ENCODE measurements around the gene MOSPD3.
"Not testable (repeated sequence)": the region's sequence is repeated elsewhere in the genome, so short reads cannot be mapped to it uniquely, and the experiment has no call there.

The MOSPD3 gene, protein sequence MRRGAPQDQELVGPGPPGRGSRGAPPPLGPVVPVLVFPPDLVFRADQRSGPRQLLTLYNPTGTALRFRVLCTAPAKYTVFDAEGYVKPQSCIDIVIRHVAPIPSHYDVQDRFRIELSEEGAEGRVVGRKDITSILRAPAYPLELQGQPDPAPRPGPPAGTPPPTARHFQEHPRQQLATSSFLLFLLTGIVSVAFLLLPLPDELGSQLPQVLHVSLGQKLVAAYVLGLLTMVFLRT

DNA sequence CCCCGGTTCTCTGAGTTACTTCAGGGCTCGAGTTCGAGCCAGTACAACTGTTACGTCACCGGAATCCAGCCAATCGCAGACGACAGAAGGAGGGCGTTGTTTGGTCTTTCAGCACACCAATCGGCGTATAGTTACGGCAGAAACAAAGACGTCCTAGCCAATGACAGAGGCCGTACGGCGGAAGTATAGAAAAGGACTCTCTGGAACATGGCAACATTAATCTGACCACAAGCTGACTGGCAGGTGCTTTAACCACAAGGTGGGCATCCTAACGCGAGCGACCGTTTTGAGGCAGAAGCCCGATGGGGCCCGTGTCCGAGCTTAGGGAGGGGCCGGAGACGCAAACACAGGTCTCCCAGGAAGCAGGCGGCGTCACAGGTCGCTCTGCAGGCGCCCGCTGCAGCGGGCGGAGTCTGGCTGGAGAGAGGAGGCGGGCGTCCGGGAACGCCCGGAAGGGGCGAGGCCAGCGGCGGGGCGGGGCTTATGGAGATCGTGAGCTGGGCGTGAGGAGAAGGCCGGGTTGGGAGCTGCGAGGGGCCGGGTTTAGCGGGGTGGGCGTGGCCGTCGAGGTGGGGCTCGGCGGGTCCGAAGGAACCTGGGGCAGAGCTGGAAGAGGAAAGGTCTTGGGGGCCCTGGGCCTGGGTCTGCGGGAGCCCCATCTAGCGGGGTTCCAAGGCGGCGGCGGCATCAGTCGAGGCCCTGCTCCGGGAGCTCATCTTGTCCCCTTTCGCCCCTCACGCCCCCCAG is at the start of gene MOSPD3:
Gene MOSPD3, plus strand, starts transcription at position 558 of the 747 bp plus-strand sequence. CDS start 252 bp downstream, outside the sequence.
- peak; percentile 100 for DNase-seq (ENCODE audit: low read depth)

DNA sequence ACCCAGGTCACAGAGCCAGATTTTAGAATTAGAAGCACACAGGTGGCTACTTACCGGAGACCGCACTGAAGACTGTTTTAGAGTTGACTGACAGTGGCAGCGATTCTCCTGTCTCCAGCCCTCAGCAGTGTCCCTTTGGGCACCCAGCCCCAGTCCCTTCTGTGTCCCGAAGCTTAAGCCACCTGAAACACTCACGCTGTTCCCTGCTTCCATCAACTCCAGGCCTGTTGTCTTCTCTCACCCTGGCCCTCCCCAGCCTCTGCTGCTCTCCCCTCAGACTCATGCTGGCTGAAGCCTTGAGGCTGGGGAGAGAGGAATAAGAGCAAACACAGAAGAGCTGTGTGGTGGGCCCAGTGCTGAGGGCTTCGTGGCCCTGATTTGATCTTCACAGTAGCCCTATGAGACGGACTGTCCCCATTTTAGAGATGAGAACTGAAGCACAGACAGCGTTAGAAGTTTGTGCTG is 49.2 kb upstream of the MOSPD3 start:
- DNase-seq (ENCODE audit: low read depth) = no peak

DNA sequence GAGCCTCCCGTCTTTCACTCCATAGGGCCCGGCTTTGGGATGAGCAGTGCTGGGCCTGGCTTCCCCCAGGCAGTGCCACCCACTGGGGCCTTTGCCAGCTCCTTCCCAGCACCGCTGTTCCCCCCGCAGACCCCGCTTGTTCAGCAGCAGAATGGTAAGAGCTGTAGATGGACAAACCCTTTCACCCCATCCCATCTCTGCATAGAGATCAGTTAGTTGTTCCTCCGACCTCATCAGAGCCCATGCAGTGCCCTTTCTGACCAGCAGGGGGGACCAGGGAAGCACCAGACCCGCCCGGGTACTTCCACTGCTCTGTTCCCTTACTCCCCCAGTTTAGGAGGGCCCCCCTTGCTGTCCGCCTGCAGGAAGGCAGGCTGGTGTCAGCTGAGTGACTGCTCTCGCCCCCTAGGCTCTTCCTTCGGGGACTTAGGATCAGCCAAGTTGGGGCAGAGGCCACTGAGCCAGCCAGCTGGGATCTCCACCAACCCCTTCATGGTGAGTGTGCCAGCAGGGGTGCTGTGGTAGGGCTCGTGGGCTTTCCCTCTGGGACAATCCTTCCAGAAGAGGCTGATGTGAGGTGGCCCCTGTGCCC is 48.4 kb upstream of the MOSPD3 start:
- DNase-seq (ENCODE audit: low read depth) = peak; percentile 73

DNA sequence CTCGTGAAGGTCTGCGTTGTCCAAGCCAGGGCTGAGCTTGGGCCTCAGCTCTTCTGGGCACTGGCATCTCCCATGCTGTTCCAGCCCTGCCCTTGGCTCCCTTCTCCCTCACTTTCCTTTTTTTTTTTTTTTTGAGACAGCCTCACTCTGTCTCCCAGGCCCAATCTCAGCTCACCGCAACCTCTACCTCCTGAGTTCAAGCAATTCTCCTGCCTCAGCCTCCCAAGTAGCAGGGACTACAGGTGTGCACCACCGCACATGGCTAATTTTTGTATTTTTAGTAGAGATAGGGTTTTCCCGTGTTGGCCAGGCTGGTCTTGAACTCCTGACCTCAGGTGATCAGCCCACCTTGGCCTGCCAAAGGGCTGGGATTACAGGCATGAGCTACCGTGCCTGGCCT is 47.9 kb upstream of the MOSPD3 start:
- not testable (repeated sequence) for DNase-seq (ENCODE audit: low read depth)

DNA sequence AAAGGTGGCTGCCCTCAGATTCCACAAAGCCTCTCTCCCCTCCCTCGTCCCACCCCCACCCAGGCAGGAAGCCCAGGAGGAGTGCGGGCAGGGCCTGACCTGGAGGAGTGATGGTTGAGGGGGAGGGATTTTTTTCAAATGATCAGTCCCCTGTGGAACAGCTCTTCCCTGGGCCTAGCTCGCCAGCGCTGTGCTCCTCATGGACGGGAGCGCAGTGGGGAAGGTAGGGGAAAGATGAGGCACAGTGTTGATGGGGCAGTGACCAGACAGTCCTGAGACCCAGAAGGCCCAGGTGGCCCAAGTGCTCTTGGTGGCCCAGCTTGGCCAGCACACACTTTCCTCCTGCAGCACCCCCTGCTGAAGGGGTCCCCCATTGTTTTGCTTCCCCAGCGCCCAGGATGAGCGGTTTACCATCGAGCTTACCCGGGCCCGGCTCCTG is 47.2 kb upstream of the MOSPD3 start:
- DNase-seq (ENCODE audit: low read depth) = no peak

DNA sequence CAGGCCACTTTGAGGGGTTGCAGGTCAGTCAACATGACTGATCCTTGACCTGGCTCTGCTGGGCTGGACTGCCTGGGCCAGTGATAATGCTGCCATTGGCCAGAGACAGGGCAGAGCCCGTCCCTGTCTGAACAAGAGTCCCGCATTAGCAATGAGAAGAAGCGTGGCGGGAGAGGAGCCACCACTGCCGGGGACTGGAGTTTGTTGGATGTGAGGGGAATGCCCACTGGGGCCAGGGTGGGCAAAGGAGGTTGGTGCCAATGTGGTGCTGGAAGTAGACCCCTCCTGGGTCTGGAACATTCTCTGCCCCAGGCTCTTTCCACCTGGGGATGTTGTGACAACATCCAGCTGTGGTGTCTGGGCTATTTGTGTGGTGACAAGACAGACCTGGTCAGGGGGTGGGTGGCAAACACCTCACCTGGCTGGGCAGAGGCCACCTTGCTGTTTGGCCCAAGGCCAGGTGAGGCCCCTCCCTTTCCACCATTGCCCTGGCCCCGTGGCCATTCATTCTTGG is 46.3 kb upstream of the MOSPD3 start:
- DNase-seq (ENCODE audit: low read depth) = no peak

DNA sequence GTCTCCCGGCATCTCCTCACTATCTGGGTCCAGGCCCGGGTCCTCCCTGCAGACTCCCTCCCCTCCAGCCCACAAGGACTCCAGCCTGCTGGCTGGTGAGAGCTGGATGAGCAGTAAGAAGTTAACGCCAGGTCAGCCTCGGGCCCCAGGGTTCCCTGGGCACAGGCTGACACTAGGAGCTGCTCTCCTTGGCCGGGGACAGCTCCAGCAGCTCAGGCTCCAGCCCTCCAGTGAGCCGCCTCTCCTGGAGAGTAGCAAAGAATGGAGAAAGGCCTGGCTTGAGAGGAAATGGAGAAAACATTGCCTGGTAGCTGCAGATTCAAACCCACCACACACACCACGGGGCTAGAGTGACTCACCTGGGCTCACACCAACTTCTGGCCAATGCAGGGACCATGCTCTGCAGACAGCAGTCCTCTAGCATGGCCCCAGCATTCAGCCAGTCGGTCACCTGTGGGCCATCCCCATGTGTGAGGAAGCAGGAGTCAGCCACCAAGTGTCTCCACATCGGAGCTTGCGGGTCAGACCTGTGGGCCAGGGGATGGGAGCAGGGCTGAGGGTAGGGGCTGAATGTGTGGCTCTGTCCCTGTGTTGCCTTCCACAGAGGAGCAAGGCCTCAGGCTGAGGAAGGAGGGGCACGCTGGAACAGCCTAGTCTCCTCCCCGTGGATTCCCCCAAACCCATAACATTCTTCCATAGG is 45.2 kb upstream of the MOSPD3 start:
- peak; percentile 16 for DNase-seq (ENCODE audit: low read depth)

DNA sequence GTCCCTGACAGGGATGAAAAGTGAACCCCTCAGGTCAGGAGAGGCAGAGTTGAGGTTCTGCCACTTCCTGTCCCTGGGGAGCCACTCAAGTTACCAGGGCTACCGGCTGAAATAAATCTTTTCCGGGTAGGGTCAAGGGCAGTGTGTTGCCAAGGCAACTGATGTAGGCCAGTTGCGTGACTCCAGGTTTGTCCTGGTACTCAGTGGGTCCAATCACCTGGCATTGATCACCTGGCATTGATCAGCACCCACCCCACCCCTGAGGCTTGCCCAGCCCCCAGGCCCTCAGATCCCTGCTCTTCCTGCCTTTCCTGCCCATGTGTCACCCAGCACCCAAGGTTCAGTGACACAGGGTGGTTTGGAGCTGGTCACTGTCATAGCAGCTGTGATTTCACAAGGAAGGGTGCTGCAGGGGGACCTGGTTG is 44.6 kb upstream of the MOSPD3 start:
- no peak for DNase-seq (ENCODE audit: low read depth)

DNA sequence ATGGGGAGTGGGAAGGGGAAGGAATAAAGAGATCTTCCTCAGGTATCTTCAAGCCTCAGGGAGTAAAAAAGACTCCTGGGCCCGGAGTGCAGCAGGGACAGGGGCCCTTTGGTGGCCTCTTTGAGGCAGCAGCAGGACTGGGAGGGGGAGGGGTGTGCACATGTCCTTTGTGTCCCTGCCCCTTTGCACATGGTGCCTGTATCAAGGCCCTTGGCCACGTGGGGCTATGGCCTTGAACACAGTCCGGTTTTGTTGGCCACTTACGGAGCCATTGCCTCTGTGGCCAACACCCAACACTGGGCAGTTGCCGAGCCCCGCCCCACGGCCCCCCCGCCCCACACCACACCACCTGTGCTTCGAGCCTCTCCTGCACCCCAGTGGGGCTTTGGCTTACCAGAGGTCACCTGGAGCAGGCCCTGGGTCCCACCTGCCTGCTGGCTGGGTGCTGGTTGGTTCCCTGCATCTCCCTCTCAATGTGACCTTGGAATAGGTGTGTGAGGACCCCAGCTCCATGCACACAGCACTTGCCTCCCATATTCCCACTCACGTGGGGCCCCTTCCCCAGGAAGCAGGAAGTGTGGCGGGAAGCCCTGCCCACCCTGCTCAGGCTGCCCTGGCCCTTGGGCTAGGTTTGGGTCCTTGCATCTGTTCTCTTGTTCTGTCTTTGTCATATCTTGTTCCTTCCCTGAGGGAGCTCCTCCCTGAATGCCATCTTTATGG is 44.0 kb upstream of the MOSPD3 start:
- no peak for DNase-seq (ENCODE audit: low read depth)

DNA sequence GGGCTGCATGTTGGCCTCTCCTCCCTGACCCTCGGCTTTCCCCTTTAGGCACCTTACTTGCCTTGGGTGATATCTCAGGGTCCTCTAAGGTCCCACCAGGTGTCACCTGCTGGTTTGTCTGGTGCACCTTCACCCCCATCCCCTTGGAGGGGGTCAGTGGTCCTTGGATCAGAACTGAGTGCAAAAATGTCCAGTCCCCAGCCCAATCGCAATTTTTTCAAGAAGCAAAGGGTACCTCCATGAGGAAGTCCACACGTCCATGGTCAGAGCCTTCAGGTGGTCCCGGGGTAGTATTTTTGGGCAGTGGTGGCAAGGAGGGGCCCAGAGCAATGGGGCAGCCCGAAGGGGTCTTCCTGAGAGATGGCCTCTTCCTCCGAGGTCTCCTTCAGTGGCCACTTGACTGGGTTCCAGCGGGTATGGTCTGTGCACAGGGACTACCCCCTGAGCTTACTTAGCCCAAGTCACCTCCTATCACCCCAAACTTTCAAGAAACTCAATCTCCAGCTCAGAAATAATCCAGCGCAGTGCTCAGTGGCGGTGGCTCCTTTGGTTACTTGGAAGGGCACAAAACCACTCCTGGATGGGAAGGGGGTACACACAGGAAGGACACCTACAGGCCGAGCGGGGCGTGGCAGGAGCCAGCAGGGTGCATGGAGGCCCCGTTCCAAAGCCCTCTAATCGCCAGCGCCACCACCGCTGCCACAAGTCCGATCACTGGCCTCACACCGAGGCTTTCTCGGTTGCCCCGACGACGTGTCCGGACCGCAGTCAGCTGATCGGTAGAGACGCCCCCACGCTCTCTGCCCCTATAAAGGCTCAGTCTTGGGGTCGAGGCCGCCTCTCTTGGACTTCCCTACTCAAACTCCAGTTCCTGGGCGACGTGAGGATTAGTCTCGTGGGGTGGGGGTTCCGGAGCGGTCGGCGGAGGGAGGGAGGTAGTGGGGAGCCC is 43.2 kb upstream of the MOSPD3 start:
- DNase-seq (ENCODE audit: low read depth) = peak; percentile 34

DNA sequence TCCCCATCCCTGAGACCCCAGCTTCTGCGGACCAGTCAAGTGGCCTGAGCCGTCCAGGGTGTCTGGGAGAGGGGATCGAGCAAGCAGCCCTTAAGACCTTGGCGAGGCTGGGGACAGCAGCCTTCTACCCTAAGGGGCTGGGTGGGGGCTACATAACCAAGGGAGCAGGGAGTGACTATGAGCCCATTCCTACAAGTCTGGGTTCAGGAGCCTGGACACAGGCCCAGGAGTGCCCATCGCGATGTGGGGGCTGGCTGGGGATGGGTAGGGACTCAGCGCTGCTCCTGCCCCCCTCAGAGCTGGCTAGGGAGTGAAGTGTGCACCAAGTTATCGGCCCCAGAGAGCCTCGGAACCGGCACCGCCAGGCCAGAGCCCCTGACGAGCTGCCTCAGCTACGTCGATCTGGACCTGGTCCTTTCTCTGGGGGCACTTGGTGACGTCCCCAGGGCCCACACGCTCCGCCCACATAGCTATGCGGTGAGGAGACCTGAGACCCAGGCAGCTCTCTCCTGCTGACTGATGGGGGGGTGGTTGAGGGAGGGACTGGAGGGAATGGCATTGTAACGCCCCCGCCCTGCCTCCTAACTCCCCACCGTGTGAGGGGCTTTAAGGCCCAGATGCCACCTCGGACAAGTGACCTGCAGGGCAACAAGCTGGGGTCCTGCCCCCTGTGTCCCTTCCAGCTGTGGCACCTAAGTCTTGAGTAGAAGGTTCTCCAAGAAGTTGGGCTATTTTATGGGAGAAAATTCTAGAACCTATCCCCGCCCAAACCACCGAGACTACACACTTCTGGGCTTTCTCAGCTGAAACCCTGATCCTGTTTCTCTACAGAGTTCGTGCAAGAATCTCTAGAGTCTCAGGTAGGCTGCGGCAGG is 41.1 kb upstream of the MOSPD3 start:
- DNase-seq (ENCODE audit: low read depth) = peak; percentile 27

DNA sequence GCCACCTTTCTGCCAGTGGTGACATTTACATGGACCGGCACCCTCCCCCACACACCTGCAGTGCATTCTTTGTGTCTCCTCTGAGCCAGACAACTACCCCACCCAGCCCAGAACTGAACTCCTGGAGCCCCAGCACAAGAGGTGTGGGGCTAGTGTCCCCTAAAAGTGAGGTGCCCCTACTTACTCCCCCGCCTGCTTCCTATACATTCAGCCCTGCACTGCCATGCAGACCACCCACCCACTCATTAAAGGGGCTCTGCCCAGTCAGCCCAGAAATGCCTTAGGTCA is 40.6 kb upstream of the MOSPD3 start:
- no peak for DNase-seq (ENCODE audit: low read depth)

DNA sequence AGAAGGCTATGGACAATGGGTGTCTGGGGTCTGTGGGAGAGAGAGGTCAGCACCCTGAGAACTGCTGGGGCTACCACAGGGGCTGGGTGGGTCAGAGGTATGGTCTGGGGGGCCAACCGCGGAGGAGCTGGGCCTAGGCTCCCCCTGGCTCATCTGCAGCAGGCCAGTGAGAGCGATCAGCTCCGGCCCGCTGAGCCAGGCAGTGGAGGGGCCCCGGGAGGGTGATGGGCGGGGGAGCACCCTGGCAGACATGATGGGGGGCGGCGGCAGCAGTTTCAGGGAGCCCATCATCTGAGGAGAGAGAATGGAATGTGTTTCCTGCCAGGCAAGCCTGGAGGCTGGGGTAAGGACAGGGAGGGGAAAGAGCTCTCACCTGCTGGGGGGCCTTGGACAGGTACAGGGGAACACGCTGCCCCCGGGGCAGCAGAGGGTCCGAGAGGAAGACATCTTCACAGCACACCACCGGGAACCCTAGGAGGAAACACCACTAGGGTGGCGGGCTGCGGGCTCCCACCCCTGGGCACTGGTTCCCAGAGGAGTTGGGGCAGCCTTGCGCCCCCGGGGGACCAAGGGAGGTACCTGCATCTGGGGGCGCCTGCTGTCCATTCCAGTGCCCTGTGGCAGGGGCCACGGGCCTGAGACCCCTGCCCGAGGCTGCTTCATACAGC is 39.9 kb upstream of the MOSPD3 start:
- no peak for DNase-seq (ENCODE audit: low read depth)

DNA sequence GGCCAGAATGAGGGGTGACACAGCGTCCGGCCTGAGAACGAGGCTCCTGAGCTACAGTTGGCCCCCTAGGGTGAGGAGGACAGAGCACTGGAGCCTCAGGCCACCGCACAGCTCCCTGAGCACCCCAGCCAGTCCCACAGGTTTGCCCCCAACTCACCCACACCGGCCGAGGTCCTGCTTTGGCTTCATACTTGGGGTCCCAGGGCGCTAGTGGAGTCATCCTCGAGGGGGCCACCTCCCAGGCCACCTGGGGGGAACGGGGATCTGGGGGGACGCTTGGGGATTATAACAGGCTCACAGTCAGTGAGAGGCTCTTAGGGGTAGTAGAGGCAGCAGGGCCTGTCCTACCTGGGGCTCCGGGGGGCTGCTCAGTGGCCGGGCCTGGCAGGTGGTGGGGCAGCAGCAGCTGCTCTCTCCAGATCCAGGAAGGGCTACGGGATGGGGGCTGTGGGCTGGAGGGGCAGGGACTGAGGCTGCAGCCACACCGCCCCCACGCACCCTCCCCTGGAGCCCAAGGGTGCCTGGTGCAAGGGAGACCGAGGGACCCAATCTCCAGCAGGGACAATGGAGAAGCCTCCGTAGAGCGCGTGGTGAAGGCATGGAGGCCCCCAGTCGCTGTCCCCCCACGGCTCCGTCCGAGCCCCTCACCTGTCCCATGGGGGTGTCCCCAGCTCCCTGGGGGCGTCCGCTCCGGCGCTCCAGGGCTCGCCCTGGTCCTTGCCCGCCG is 39.2 kb upstream of the MOSPD3 start:
- DNase-seq (ENCODE audit: low read depth) = no peak

DNA sequence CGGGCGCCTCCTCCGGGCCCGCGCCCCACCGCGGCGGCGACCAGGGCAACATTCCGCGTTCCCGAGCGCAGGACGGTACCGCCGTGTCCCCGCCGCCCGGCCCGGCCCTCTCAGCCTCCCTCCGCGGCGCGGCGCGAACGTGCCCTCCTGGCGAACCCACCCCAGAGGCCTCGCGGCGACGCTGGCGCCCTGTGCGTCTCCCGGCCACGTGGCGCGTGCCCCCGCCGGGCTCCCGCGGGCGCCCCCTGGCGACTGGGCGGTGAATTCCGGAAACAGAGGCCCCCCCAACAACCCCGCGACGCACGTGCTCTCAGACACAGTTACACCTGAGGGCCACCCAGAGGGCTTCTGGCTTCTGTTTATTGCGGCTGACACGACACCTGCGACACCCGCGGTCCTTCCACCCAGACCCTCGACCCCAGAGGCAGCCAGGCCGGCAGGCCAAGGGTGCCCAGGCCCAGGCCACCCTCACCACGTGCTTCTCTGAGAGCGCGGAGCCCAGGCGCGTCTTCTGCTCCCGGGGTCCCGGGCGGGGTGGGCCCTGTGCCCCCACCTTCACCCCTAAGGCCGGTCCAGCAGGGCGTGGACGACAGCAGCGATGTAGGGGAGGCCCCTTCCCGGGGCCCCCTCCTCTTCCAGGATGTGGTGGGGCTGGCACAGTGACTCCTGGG is 38.5 kb upstream of the MOSPD3 start, which contains the start of gene SAP25:
Gene SAP25, minus strand, starts transcription at position 210 of the 671 bp plus-strand sequence. Its CDS starts 158 bp downstream, at position 52.
- DNase-seq (ENCODE audit: low read depth) = no peak

DNA sequence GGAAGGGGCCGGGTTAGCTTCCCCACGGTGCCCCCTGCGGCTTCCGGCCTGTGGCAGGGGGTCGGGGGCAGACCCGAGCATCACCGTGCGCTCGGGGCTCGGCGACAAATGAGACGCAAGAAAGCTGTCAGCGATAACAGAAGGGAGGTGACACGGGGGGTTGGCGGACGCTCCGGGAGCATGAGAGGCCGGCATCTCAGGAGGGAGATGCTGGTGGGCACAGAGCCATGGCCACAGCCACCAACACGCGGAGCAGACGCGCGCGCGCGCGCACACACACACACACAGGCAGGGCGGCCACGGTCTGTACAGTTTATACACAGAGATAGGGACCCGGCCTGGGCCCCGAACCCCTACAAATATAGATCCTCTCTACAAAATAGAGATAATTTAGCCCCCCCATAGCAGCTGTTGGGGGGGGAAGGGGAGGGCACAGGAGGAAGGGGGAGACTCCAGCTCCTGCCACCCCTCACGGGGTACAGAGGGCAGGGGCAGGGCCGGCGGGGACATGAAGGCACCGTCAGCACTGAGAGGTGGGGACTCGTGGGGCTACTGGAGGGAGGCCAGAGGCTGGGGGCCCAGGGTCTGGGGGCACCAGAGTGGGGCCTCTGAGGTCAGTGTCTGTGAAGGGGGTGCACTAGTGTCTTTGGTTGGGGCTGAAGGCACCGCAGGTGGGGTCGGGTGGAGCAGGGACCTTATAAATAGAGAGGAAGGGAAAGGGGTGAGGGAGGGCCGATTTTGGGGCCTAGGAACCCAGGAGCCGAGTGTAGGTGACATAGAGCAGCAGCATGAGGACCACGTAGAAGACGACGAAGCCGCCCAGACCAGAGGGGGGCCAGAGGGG is 37.8 kb upstream of the MOSPD3 start:
- DNase-seq (ENCODE audit: low read depth) = no peak

DNA sequence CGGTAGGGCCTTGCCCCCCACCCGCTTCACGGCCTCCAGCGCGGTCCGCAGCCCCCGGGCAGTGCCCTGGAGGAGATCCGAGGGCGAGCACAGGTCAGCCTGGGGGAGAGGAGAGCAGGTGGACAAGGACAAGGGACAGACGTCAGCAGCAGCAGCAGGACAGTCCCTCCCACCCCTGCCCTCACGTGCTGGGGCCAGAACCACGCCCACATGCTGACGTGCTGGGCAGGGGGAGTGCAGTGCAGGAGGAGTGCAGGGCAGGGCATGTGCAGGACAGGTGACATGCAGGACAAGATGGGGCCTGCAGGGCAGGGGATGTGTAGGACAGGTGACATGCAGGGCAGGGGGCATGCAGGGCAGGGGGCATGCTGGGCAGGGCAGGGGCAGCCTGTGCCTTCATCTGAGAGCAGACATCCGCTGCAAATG is 37.1 kb upstream of the MOSPD3 start:
- no peak for DNase-seq (ENCODE audit: low read depth)
